H1 (cell line): ENCODE data around the gene UVRAG. TPM values are rescaled to one million over a fixed set of nuclear protein-coding genes. Genes with fewer than 3 reads are reported as not detected.

Source experiments
- CTCF ChIA-PET: fragments of 300-600 bp; sonication (Branson Sonifier 250); formaldehyde crosslinking; loops from one replicate; lab custom pipeline; 2021; ENCODE audit not compliant: partially characterized antibody; lab: Charles Lee
- POLR2A ChIA-PET: fragments of 300-600 bp; sonication (Branson Sonifier 250); formaldehyde crosslinking; loops from one replicate; lab custom pipeline; 2021; ENCODE audit warnings: inconsistent platforms; ENCODE audit not compliant: partially characterized antibody; lab: Charles Lee
- DNase-seq, 2 experiments: peaks; one replicate each; pipeline versions ENCODE4 v3.0.0 to v3.0.0-alpha.2; 2010 to 2022; ENCODE audit warnings: low spot score in 2 of 2, low read depth in 1 of 2, mixed read lengths in 1 of 2
- FAIRE-seq: peaks from 2 replicates; lab custom pipeline; 2011; peaks lifted over from hg19 to GRCh38; lab: Jason Lieb, UNC
- H2AFZ ChIP-seq: 2 replicates; pipeline ENCODE4 v1.8.1; 2012; ENCODE audit warnings: low read length, inconsistent platforms
- H2AK5ac ChIP-seq: 2 replicates; pipeline ENCODE4 v1.6.1; 2013; ENCODE audit warnings: low read depth, low read length
- H2BK120ac ChIP-seq: replicated peaks from 2 replicates; pipeline ENCODE3; 2013; ENCODE audit warnings: low read depth, low read length, inconsistent platforms
- H2BK12ac ChIP-seq: 2 replicates; pipeline ENCODE4 v1.6.1; 2013; ENCODE audit warnings: low read depth, low read length
- H2BK15ac ChIP-seq: 2 replicates; pipeline ENCODE4 v1.6.1; 2013; ENCODE audit warnings: low read length
- H2BK20ac ChIP-seq: 2 replicates; pipeline ENCODE4 v1.6.1; 2013; ENCODE audit warnings: low read length
- H2BK5ac ChIP-seq: 2 replicates; pipeline ENCODE4 v1.6.1; 2013; ENCODE audit warnings: low read depth, low read length
- H3K14ac ChIP-seq: 2 replicates; pipeline ENCODE4 v1.6.1; 2013; ENCODE audit warnings: inconsistent platforms; ENCODE audit not compliant: insufficient read length
- H3K18ac ChIP-seq: 2 replicates; pipeline ENCODE4 v1.6.1; 2013; ENCODE audit warnings: low read length; ENCODE audit errors: extremely low read depth
- H3K23ac ChIP-seq: 2 replicates; pipeline ENCODE4 v1.6.1; 2013; ENCODE audit warnings: inconsistent platforms; ENCODE audit not compliant: insufficient read length
- H3K23me2 ChIP-seq: 2 replicates; pipeline ENCODE4 v1.6.1; 2013; ENCODE audit warnings: low read depth, low read length
- H3K27ac ChIP-seq: 2 replicates; pipeline ENCODE4 v1.6.1; 2011; ENCODE audit warnings: low read depth, low read length, inconsistent platforms
- H3K27me3 ChIP-seq, 4 experiments: replicated peaks in 1 of 4; 1 replicate in 1 of 4; 2 replicates in 3 of 4; pipeline versions ENCODE4 v1.6.1 to v1.8.1; 2011 to 2013; ENCODE audit warnings: low read length in 3 of 4, mild to moderate bottlenecking in 3 of 4, inconsistent platforms in 2 of 4, mixed read lengths in 2 of 4, moderate library complexity in 1 of 4; ENCODE audit not compliant: control insufficient read depth in 3 of 4, insufficient read depth in 3 of 4; ENCODE audit errors: extremely low read depth in 1 of 4
- H3K36me3 ChIP-seq, 4 experiments: 2 replicates each; pipeline versions ENCODE4 v1.6.1 to v1.8.1; 2011 to 2013; ENCODE audit warnings: mild to moderate bottlenecking in 4 of 4, low read length in 3 of 4, moderate library complexity in 2 of 4, control low read depth in 1 of 4, inconsistent platforms in 1 of 4; ENCODE audit not compliant: insufficient read depth in 4 of 4, control insufficient read depth in 2 of 4
- H3K4ac ChIP-seq: replicated peaks from 2 replicates; pipeline ENCODE3; 2013; ENCODE audit warnings: low read length, low read depth, mixed read lengths, inconsistent platforms; ENCODE audit not compliant: insufficient read length
- H3K4me1 ChIP-seq, 4 experiments: replicated peaks in 1 of 4; 1 replicate in 1 of 4; 2 replicates in 3 of 4; pipeline versions ENCODE4 v1.6.1 to v1.8.1; 2011 to 2013; ENCODE audit warnings: low read length in 3 of 4, inconsistent platforms in 2 of 4, mixed read lengths in 1 of 4; ENCODE audit not compliant: insufficient read depth in 4 of 4, control insufficient read depth in 3 of 4
- H3K4me2 ChIP-seq, 2 experiments: 2 replicates each; pipeline versions ENCODE4 v1.6.1 to v1.8.1; 2011 to 2013; ENCODE audit warnings: low read depth in 2 of 2, low read length in 2 of 2, control low read depth in 1 of 2, inconsistent platforms in 1 of 2, mild to moderate bottlenecking in 1 of 2; ENCODE audit not compliant: insufficient read depth in 1 of 2
- H3K4me3 ChIP-seq, 4 experiments: fragments of 200-600, 300-600 bp in 1 of 4; sonication (generic), shearing (Covaris generic), sonication (Bioruptor Twin) in 1 of 4; 2 replicates each; pipeline versions ENCODE4 v1.5.1 to v1.8.1; 2011 to 2016; ENCODE audit warnings: low read length in 4 of 4, low read depth in 3 of 4, control low read depth in 2 of 4, inconsistent platforms in 2 of 4, mild to moderate bottlenecking in 2 of 4, mixed read lengths in 1 of 4, moderate library complexity in 1 of 4; ENCODE audit not compliant: insufficient read depth in 2 of 4; ENCODE audit errors: extremely low read depth in 1 of 4
- H3K56ac ChIP-seq: replicated peaks from 2 replicates; pipeline ENCODE3; 2013; ENCODE audit warnings: low read depth, mild to moderate bottlenecking, mixed read lengths, low read length, inconsistent platforms; ENCODE audit not compliant: insufficient read length
- H3K79me1 ChIP-seq: 2 replicates; pipeline ENCODE4 v1.6.1; 2013; ENCODE audit warnings: low read depth, low read length, control low read depth
- H3K79me2 ChIP-seq, 2 experiments: 2 replicates each; pipeline versions ENCODE4 v1.6.1 to v1.8.1; 2012 to 2013; ENCODE audit warnings: low read length in 2 of 2, mild to moderate bottlenecking in 2 of 2, inconsistent platforms in 1 of 2; ENCODE audit not compliant: insufficient read depth in 2 of 2, control insufficient read depth in 1 of 2
- H3K9ac ChIP-seq, 4 experiments: replicated peaks in 1 of 4; 1 replicate in 1 of 4; 2 replicates in 3 of 4; pipeline versions ENCODE4 v1.6.1 to v1.8.1; 2011 to 2013; ENCODE audit warnings: low read depth in 3 of 4, low read length in 3 of 4, control low read depth in 2 of 4, mild to moderate bottlenecking in 2 of 4, moderate library complexity in 2 of 4, inconsistent platforms in 1 of 4; ENCODE audit errors: extremely low read depth in 1 of 4
- H3K9me3 ChIP-seq, 2 experiments: 2 replicates each; pipeline versions ENCODE4 v1.6.1 to v1.8.1; 2012 to 2013; ENCODE audit warnings: mild to moderate bottlenecking in 2 of 2, moderate library complexity in 2 of 2, control low read depth in 1 of 2, inconsistent platforms in 1 of 2, low read depth in 1 of 2, low read length in 1 of 2, mixed read lengths in 1 of 2; ENCODE audit not compliant: insufficient read depth in 2 of 2
- H4K20me1 ChIP-seq, 2 experiments: replicated peaks in 1 of 2; 2 replicates each; pipeline versions ENCODE3 to v1.8.1; 2011 to 2013; ENCODE audit warnings: inconsistent platforms in 2 of 2, low read length in 2 of 2, mild to moderate bottlenecking in 1 of 2; ENCODE audit not compliant: insufficient read depth in 2 of 2, control insufficient read depth in 1 of 2
- H4K5ac ChIP-seq: 2 replicates; pipeline ENCODE4 v1.6.1; 2013; ENCODE audit warnings: low read length, low read depth, mixed read lengths, inconsistent platforms; ENCODE audit not compliant: insufficient read length
- H4K8ac ChIP-seq: 2 replicates; pipeline ENCODE4 v1.8.0; 2013; ENCODE audit warnings: mild to moderate bottlenecking, moderate library complexity, low read length, inconsistent platforms; ENCODE audit not compliant: insufficient read depth; ENCODE audit errors: extremely low read depth
- H4K91ac ChIP-seq: replicated peaks from 2 replicates; pipeline ENCODE3; 2013; ENCODE audit warnings: low read length, mixed read lengths, inconsistent platforms; ENCODE audit not compliant: insufficient read length
- BRCA1 ChIP-seq: IDR thresholded peaks from 2 replicates; pipeline ENCODE4 v1.6.1; 2012; ENCODE audit warnings: low read depth, low read length, improper control_type of control experiment
- CBX5 ChIP-seq: fragments of 300-800, 300-1000 bp; sonication (generic); IDR thresholded peaks from 2 replicates; pipeline ENCODE4 v1.7.1; 2016; ENCODE audit warnings: antibody characterized with exemption, low read length, low read depth
- CHD1 ChIP-seq: IDR thresholded peaks from 2 replicates; pipeline ENCODE4 v1.6.1; 2012; ENCODE audit warnings: low read depth, low read length, improper control_type of control experiment
- FOSL1 ChIP-seq: IDR thresholded peaks from 2 replicates; pipeline ENCODE4 v1.6.1; 2011; ENCODE audit warnings: mild to moderate bottlenecking, low read depth, low read length, moderate library complexity; ENCODE audit not compliant: insufficient read depth
- GTF2F1 ChIP-seq: IDR thresholded peaks from 2 replicates; pipeline ENCODE4 v1.6.1; 2012; ENCODE audit warnings: low read depth, low read length, improper control_type of control experiment, borderline replicate concordance
- HDAC6 ChIP-seq: IDR thresholded peaks from one replicate; pipeline ENCODE4 v1.7.1; 2012; ENCODE audit warnings: low read depth, mild to moderate bottlenecking, inconsistent platforms, low read length, moderate library complexity
- MAFK ChIP-seq: IDR thresholded peaks from 2 replicates; pipeline ENCODE4 v1.6.1; 2012; ENCODE audit warnings: low read depth, mild to moderate bottlenecking, improper control_type of control experiment, low read length
- MAX ChIP-seq: IDR thresholded peaks from 2 replicates; pipeline ENCODE4 v1.6.1; 2012; ENCODE audit warnings: inconsistent platforms
- POLR2AphosphoS5 ChIP-seq: IDR thresholded peaks from 2 replicates; pipeline ENCODE4 v1.6.1; 2011; ENCODE audit warnings: low read depth, low read length
- RBBP5 ChIP-seq: IDR thresholded peaks from 2 replicates; pipeline ENCODE4 v1.7.1; 2012; ENCODE audit warnings: low read depth, mild to moderate bottlenecking, inconsistent platforms, low read length, moderate library complexity, borderline replicate concordance
- SAP30 ChIP-seq: fragments of 300-600 bp; sonication (generic); IDR thresholded peaks from 2 replicates; pipeline ENCODE4 v1.7.1; 2012; ENCODE audit warnings: low read length, moderate library complexity, mild to moderate bottlenecking, inconsistent platforms; ENCODE audit not compliant: insufficient read depth, insufficient replicate concordance
- SUZ12 ChIP-seq: fragments of 200-600 bp; sonication (generic); IDR thresholded peaks from 2 replicates; pipeline ENCODE4 v1.6.1; 2012; ENCODE audit warnings: mild to moderate bottlenecking, inconsistent platforms, low read length, moderate library complexity, mixed read lengths
- USF2 ChIP-seq: IDR thresholded peaks from 2 replicates; pipeline ENCODE4 v1.6.1; 2011; ENCODE audit warnings: low read length, improper control_type of control experiment
- WGBS, 2 experiments: shearing (Covaris generic) in 1 of 2; methylation state at CpG; one replicate each; pipeline versions ENCODE4 v1.1.6 to v1.1.7; 2013 to 2015; ENCODE audit warnings: low lambda C conversion rate in 2 of 2, mixed read lengths in 2 of 2, inconsistent platforms in 1 of 2, low coverage in 1 of 2, missing lambda C conversion rate in 1 of 2; ENCODE audit not compliant: insufficient replicate concordance in 2 of 2, insufficient coverage in 1 of 2, insufficient read length in 1 of 2; ENCODE audit errors: extremely low coverage in 1 of 2, missing lambda C conversion rate in 1 of 2; 5-methylcytosine and 5-hydroxymethylcytosine counted together
- polyA plus RNA-seq, 7 experiments: library from polyadenylated mRNA; depleted of rRNA in 3 of 7; stranded (reverse) in 5 of 7; unstranded in 2 of 7; fragments of >200 nt in 5 of 7; fragments of 200-250 nt in 2 of 7; gene quantifications; 1 replicate in 5 of 7; 2 replicates in 1 of 7; 4 replicates in 1 of 7; pipeline versions ENCODE4 v1.2.1 to v1.2.3, GENCODE V29; 2011 to 2013; ENCODE audit warnings: missing spikeins in 2 of 7, mixed read lengths in 2 of 7
- total RNA-seq: library from RNA; stranded (reverse); fragmentation: NEBNext Ultra II Directional; extraction: Animal tissue kit (Norgen Biotek cat#: 25700); gene quantifications from 2 replicates; pipeline ENCODE4 v1.2.1, GENCODE V29; 2021

Gene UVRAG
- total and polyA plus RNA-seq, 2 of the 8 experiments (the other 6 are each of a cell fraction or from before 2014, with no cell fraction given): 5.5 to 14.7 TPM

GRCh38 chr11:76094740-76095139 is 279.7 kb downstream of the UVRAG start:
- Histone ChIP-seq H3K4me3 (no peak overlapping the region), H3K79me2 (no peaks in the 10 kb centered on the region), H2BK15ac (no peak overlapping the region), H3K9me3 (no peaks in the 10 kb centered on the region), H3K36me3 (no peaks in the 10 kb centered on the region), H3K27ac (no peak overlapping the region), H4K20me1 (no peaks in the 10 kb centered on the region), H3K4ac (no peak overlapping the region), H3K9ac (no peak overlapping the region), H4K8ac (no peak overlapping the region), H2BK5ac (no peak overlapping the region), H2AFZ (no peak overlapping the region), H3K18ac (no peak overlapping the region), H3K79me1 (no peaks in the 10 kb centered on the region), H3K23me2 (no peaks in the 10 kb centered on the region), H3K4me2 (no peak overlapping the region), H2BK20ac (no peak overlapping the region), H2BK12ac (no peak overlapping the region), H3K14ac (no peak overlapping the region), H4K5ac (no peak overlapping the region), H2BK120ac (no peak overlapping the region), H4K91ac (no peak overlapping the region), H3K27me3 (no peaks in the 10 kb centered on the region), H2AK5ac (no peak overlapping the region), H3K56ac (no peak overlapping the region), H3K4me1 (peaks cover 0 to 3% (median 1%) of the 10 kb centered on the region in 4 experiments; a peak in 2 of 7 replicates), H3K23ac (no peak overlapping the region)
- 83% methylated on average over 4 of the region's 4 CpGs; no CpG with 5 or more reads in 1 of the 2 experiments for WGBS, 2 experiments
- ChIA-PET CTCF (interaction anchor here (0.9 kb wide), 1 partner anchor 389 kb away, joined by 3 read pairs; no protein-coding TSS in a partner anchor), POLR2A (interaction anchor here (1.0 kb wide), 1 partner anchor 11 kb away, joined by 3 read pairs; no protein-coding TSS in a partner anchor)
- FAIRE-seq (no peak), DNase-seq (no peak)
- TF ChIP-seq SUZ12: no peak
- TF ChIP-seq USF2: no peak
- TF ChIP-seq CHD1: no peak
- TF ChIP-seq MAFK: no peak
- no peak for TF ChIP-seq HDAC6
- no peak for TF ChIP-seq GTF2F1
- TF ChIP-seq SAP30: no peak
- no peak for TF ChIP-seq BRCA1
- no peak for TF ChIP-seq FOSL1
- TF ChIP-seq POLR2AphosphoS5: no peak
- no peak for TF ChIP-seq MAX
- TF ChIP-seq RBBP5: no peak
- TF ChIP-seq CBX5: no peak
